SKM-1 treated with dmso at 0.1 percent for 144 hours (cell line): ENCODE results near the gene NRG2.

ENCODE experiments used
- DNase-seq: peaks from one replicate; lab custom pipeline; 2025; ENCODE audit not compliant: unreplicated experiment; lab: John Stamatoyannopoulos, UW

Gene NRG2

GRCh38 chr5:139975306-139975705 lies 67.8 kb downstream of the NRG2 start:
- DNase-seq = no peak

GRCh38 chr5:139974661-139975060 lies 68.4 kb downstream of the NRG2 start:
- no peak for DNase-seq

GRCh38 chr5:139971202-139971725 lies 71.8 kb downstream of the NRG2 start:
- no peak for DNase-seq

- no peak for DNase-seq
These were observed 73.8 kb downstream of the NRG2 start for GRCh38 chr5:139969318-139969717.

GRCh38 chr5:139968547-139969261 lies 74.4 kb downstream of the NRG2 start:
- peak; percentile 72 for DNase-seq

GRCh38 chr5:139967353-139967752 lies 75.7 kb downstream of the NRG2 start:
- DNase-seq = no peak

GRCh38 chr5:139966856-139967255 lies 76.2 kb downstream of the NRG2 start:
- DNase-seq = no peak

GRCh38 chr5:139964994-139965565 lies 78.0 kb downstream of the NRG2 start:
- no peak for DNase-seq

- DNase-seq = no peak
These were observed 78.7 kb downstream of the NRG2 start for GRCh38 chr5:139964266-139964993.

GRCh38 chr5:139962445-139962844 lies 80.7 kb downstream of the NRG2 start:
- no peak for DNase-seq

GRCh38 chr5:139961435-139962157 lies 81.5 kb downstream of the NRG2 start:
- no peak for DNase-seq

GRCh38 chr5:139960723-139961383 lies 82.2 kb downstream of the NRG2 start:
- no peak for DNase-seq

- DNase-seq = peak; percentile 11
These were observed 84.5 kb downstream of the NRG2 start for GRCh38 chr5:139958432-139959148.

- no peak for DNase-seq
These were observed 86.8 kb downstream of the NRG2 start for GRCh38 chr5:139956342-139956741.

- DNase-seq = no peak
These were observed 87.4 kb downstream of the NRG2 start for GRCh38 chr5:139955616-139956273.

- DNase-seq = no peak
These were observed 88.0 kb downstream of the NRG2 start for GRCh38 chr5:139955053-139955605.

- DNase-seq = no peak
These were observed 88.6 kb downstream of the NRG2 start for GRCh38 chr5:139954462-139954861.

- no peak for DNase-seq
These were observed 89.1 kb downstream of the NRG2 start for GRCh38 chr5:139954022-139954421.

GRCh38 chr5:139952574-139952973 lies 90.5 kb downstream of the NRG2 start:
- no peak for DNase-seq
